ENCODE measurements around the gene GMPPB.
"Not testable (repeated sequence)": the region's sequence is repeated elsewhere in the genome, so short reads cannot be mapped to it uniquely, and the experiment has no call there.

Gene GMPPB

GRCh38 chr3:49689908-49690624, 33.7 kb downstream of the GMPPB start:
- not testable (repeated sequence) for DNase-seq (ENCODE audit: low read depth)

- peak; percentile 90 for DNase-seq (ENCODE audit: low read depth)
These were observed 34.5 kb downstream of the GMPPB start, which contains the start of the genes MST1 and RNF123 for GRCh38 chr3:49689046-49689907. MST1 (minus strand) TSS chr3:49689474; CDS start chr3:49688691, 783 bp downstream. RNF123 (plus strand) TSS chr3:49689557; CDS start chr3:49691166, 1,609 bp downstream.

- DNase-seq (ENCODE audit: low read depth): not testable (repeated sequence)
These were observed 35.3 kb downstream of the GMPPB start for GRCh38 chr3:49688338-49689045.

- not testable (repeated sequence) for DNase-seq (ENCODE audit: low read depth)
These were observed 36.3 kb downstream of the GMPPB start for GRCh38 chr3:49687424-49687795.

GRCh38 chr3:49686769-49687423, 36.9 kb downstream of the GMPPB start:
- DNase-seq (ENCODE audit: low read depth): not testable (repeated sequence)

GRCh38 chr3:49686346-49686745, 37.4 kb downstream of the GMPPB start:
- not testable (repeated sequence) for DNase-seq (ENCODE audit: low read depth)

- DNase-seq (ENCODE audit: low read depth): not testable (repeated sequence)
These were observed 37.9 kb downstream of the GMPPB start for GRCh38 chr3:49685846-49686245.

- not testable (repeated sequence) for DNase-seq (ENCODE audit: low read depth)
These were observed 38.6 kb downstream of the GMPPB start for GRCh38 chr3:49685103-49685502.

- not testable (repeated sequence) for DNase-seq (ENCODE audit: low read depth)
These were observed 39.3 kb downstream of the GMPPB start for GRCh38 chr3:49684453-49684852.

GRCh38 chr3:49683162-49683561, 40.6 kb downstream of the GMPPB start:
- no peak for DNase-seq (ENCODE audit: low read depth)

GRCh38 chr3:49681543-49681942, 42.2 kb downstream of the GMPPB start:
- DNase-seq (ENCODE audit: low read depth): no peak

- DNase-seq (ENCODE audit: low read depth): no peak
These were observed 42.6 kb downstream of the GMPPB start for GRCh38 chr3:49681232-49681522.

- DNase-seq (ENCODE audit: low read depth): no peak
These were observed 43.1 kb downstream of the GMPPB start for GRCh38 chr3:49680493-49681231.

GRCh38 chr3:49675912-49676311, 47.8 kb downstream of the GMPPB start:
- DNase-seq (ENCODE audit: low read depth): no peak

GRCh38 chr3:49674497-49674983, 49.2 kb downstream of the GMPPB start:
- DNase-seq (ENCODE audit: low read depth): peak; percentile 11

GRCh38 chr3:49673715-49674496, 49.8 kb downstream of the GMPPB start, which contains the start of gene APEH:
APEH (plus strand) TSS chr3:49674351; CDS start chr3:49674402, 51 bp downstream.
- DNase-seq (ENCODE audit: low read depth): peak; percentile 95

- DNase-seq (ENCODE audit: low read depth): no peak
These were observed 50.5 kb downstream of the GMPPB start for GRCh38 chr3:49673121-49673714.

GRCh38 chr3:49671291-49672288, 52.2 kb downstream of the GMPPB start:
- peak; percentile 58 for DNase-seq (ENCODE audit: low read depth)

- DNase-seq (ENCODE audit: low read depth): no peak
These were observed 52.8 kb downstream of the GMPPB start for GRCh38 chr3:49670940-49671290.

Measured in activated T-cell treated with anti-CD3 and anti-CD28 coated beads for 1 hour (primary cell).